Transverse colon (tissue), 4 donors: ENCODE results near the gene CBFA2T2. TPM values are rescaled to one million over a fixed set of nuclear protein-coding genes. Genes with fewer than 3 reads are reported as not detected.

Experiments used
- DNase-seq: peaks from one replicate; pipeline ENCODE4 v3.0.0-alpha.2; 2019
- H3K27ac ChIP-seq, 4 donors: fragments of 200-600 bp; sonication (generic); 2 replicates each; pipeline ENCODE4 v1.5.1; 2016 to 2018; ENCODE audit warnings: inconsistent platforms in 4 of 4
- H3K27me3 ChIP-seq: fragments of 200-600 bp; sonication (generic); 2 replicates; pipeline ENCODE4 v1.5.1; 2017; ENCODE audit warnings: inconsistent platforms
- H3K36me3 ChIP-seq, 4 donors: fragments of 200-600 bp; sonication (generic); 2 replicates each; pipeline ENCODE4 v1.5.1; 2017 to 2019; ENCODE audit warnings: inconsistent platforms in 4 of 4
- H3K4me1 ChIP-seq, 4 donors: fragments of 200-600 bp; sonication (generic); 2 replicates each; pipeline ENCODE4 v1.5.1; 2017 to 2020; ENCODE audit warnings: inconsistent platforms in 4 of 4
- H3K4me3 ChIP-seq, 4 donors: fragments of 200-600 bp; sonication (generic); 1 replicate in 1 of 4; 2 replicates in 3 of 4; pipeline versions ENCODE4 v1.5.1 to v1.6.1; 2017 to 2019; ENCODE audit warnings: inconsistent platforms in 4 of 4
- H3K9me3 ChIP-seq, 2 donors: fragments of 200-600 bp; sonication (generic); 2 replicates each; pipeline ENCODE4 v1.5.1; 2017 to 2019; ENCODE audit warnings: inconsistent platforms in 2 of 2
- CTCF ChIP-seq, 5 experiments: fragments of 200-600 bp in 3 of 5; fragments of 450-650 bp in 2 of 5; sonication (generic) in 3 of 5; IDR thresholded peaks; 1 replicate in 2 of 5; 2 replicates in 3 of 5; pipeline ENCODE4 v1.5.1; 2016 to 2017; ENCODE audit warnings: antibody characterized with exemption in 5 of 5, inconsistent platforms in 3 of 5, mild to moderate bottlenecking in 2 of 5, moderate library complexity in 1 of 5
- EP300 ChIP-seq: sonication (generic); formaldehyde crosslinking; IDR thresholded peaks from one replicate; pipeline ENCODE4 v1.6.1; 2017; ENCODE audit warnings: antibody characterized with exemption, low read depth
- POLR2A ChIP-seq: fragments of 450-650 bp; IDR thresholded peaks from one replicate; pipeline ENCODE4 v1.6.1; 2016; ENCODE audit warnings: antibody characterized with exemption, mild to moderate bottlenecking, moderate library complexity
- POLR2AphosphoS5 ChIP-seq, 3 donors: sonication (generic); formaldehyde crosslinking; IDR thresholded peaks; one replicate each; pipeline ENCODE4 v1.6.1; 2016; ENCODE audit warnings: antibody characterized with exemption in 3 of 3
- WGBS, 2 donors: methylation state at CpG; one replicate each; pipeline ENCODE4 v1.1.5; 2018; ENCODE audit warnings: low coverage in 1 of 2; 5-methylcytosine and 5-hydroxymethylcytosine counted together
- in situ Hi-C, 4 donors: fragments of 200-750 bp; cut with MboI; loops; one replicate each; pipeline versions ENCODE4 v1.15.0 to v1.15.1; 2017; ENCODE audit warnings: low sequenced_read_pairs in 3 of 4, low pct_ligation_motif_present in 1 of 4, low pct_unique_long_range_greater_than_20kb in 1 of 4
- intact Hi-C: fragments of 100-400 bp; cut with DNase I; formaldehyde crosslinking; loops from one replicate; pipeline ENCODE4 v1.15.1; 2023; ENCODE audit warnings: low total_unique reads
- total RNA-seq, 4 donors: library from RNA; depleted of rRNA; stranded (reverse); fragments of >200 nt; gene quantifications; one replicate each; pipeline ENCODE4 v1.1.0, GENCODE V29; 2016

Gene CBFA2T2
- total RNA-seq, 4 donors from 2014 or later = 35.8 to 62.3 (median 46.6) TPM

GRCh38 chr20:33522256-33522820 lies 32.4 kb downstream of the CBFA2T2 start:
- Histone ChIP-seq H3K4me3 (no peak overlapping the region), H3K36me3 (no peaks in the 10 kb centered on the region), H3K27me3 (no peaks in the 10 kb centered on the region), H3K9me3 (no peaks in the 10 kb centered on the region), H3K27ac (no peak overlapping the region), H3K4me1 (peaks cover 0 to 33% (median 5%) of the 10 kb centered on the region in 4 donors)
- no peak for TF ChIP-seq EP300
- no peak for TF ChIP-seq POLR2AphosphoS5 (IDR thresholded peaks at IDR 0.05)
- no peak for TF ChIP-seq POLR2A
- no peak for TF ChIP-seq CTCF (IDR thresholded peaks at IDR 0.05)
- intact Hi-C loops (no loop called here), in situ Hi-C loops (no loop called here)
- no peak for DNase-seq
- whole genome bisulfite sequencing, 2 donors = 74% methylated on average over 3 of the region's 3 CpGs; no CpG with 5 or more reads in 1 of the 2 donors

- in situ Hi-C loops = no loop called here
- intact Hi-C loops = no loop called here
- no peak for DNase-seq
- H3K4me1 ChIP-seq = peaks cover 0 to 33% (median 5%) of the 10 kb centered on the region in 4 donors
- no peaks in the 10 kb centered on the region for H3K27me3 ChIP-seq
- no peak overlapping the region for H3K27ac ChIP-seq
- H3K4me3 ChIP-seq = no peak overlapping the region
- no peaks in the 10 kb centered on the region for H3K36me3 ChIP-seq
- WGBS, 2 donors = 56 to 59% methylated on average over 3 of the region's 3 CpGs
- H3K9me3 ChIP-seq = no peaks in the 10 kb centered on the region
- TF ChIP-seq EP300 (no peak), POLR2A (no peak), CTCF (IDR thresholded peaks at IDR 0.05) (no peak), POLR2AphosphoS5 (IDR thresholded peaks at IDR 0.05) (no peak)
Observed at GRCh38 chr20:33524261-33524660, 34.4 kb downstream of the CBFA2T2 start.

- Histone ChIP-seq H3K4me1 (peaks cover 11 to 41% (median 18%) of the 10 kb centered on the region in 4 donors), H3K36me3 (no peaks in the 10 kb centered on the region), H3K9me3 (no peaks in the 10 kb centered on the region), H3K27me3 (no peaks in the 10 kb centered on the region), H3K27ac (no peak overlapping the region), H3K4me3 (no peak overlapping the region)
- 38 to 45% methylated on average over 2 of the region's 2 CpGs for WGBS, 2 donors
- DNase-seq = no peak
- intact Hi-C loops (no loop called here), in situ Hi-C loops (no loop called here)
- TF ChIP-seq EP300 = no peak
- TF ChIP-seq POLR2A = no peak
- no peak for TF ChIP-seq CTCF (IDR thresholded peaks at IDR 0.05)
- no peak for TF ChIP-seq POLR2AphosphoS5 (IDR thresholded peaks at IDR 0.05)
Observed at GRCh38 chr20:33526769-33527168, 36.9 kb downstream of the CBFA2T2 start.

- DNase-seq = no peak
- peaks cover 16 to 50% (median 34%) of the 10 kb centered on the region in 4 donors for H3K4me1 ChIP-seq
- peak overlapping the region; percentile 25 to 60 (median 46) for H3K27ac ChIP-seq
- in situ Hi-C loops = no loop called here
- 44 to 54% methylated on average over 6 of the region's 6 CpGs for WGBS, 2 donors
- no peak for TF ChIP-seq POLR2AphosphoS5 (IDR thresholded peaks at IDR 0.05)
- TF ChIP-seq CTCF (IDR thresholded peaks at IDR 0.05) = no peak
- no peak for TF ChIP-seq POLR2A
- TF ChIP-seq EP300 = no peak
- H3K4me3 ChIP-seq = no peak overlapping the region
- intact Hi-C loops = no loop called here
- no peaks in the 10 kb centered on the region for H3K27me3 ChIP-seq
- no peaks in the 10 kb centered on the region for H3K9me3 ChIP-seq
- H3K36me3 ChIP-seq = no peaks in the 10 kb centered on the region
Observed at GRCh38 chr20:33531047-33531877, 41.4 kb downstream of the CBFA2T2 start.
